HepG2 (cell line): ENCODE data around the gene SPRN. TPM values are rescaled to one million over a fixed set of nuclear protein-coding genes. Genes with fewer than 3 reads are reported as not detected.

ENCODE experiments used
- HNF4A ChIP-seq: sonication (generic); formaldehyde crosslinking; IDR thresholded peaks from 2 replicates; pipeline ENCODE4 v1.4.0; 2020; ENCODE audit warnings: missing genetic modification reagents
- HOXA9 ChIP-seq: sonication (generic); formaldehyde crosslinking; IDR thresholded peaks from 2 replicates; pipeline ENCODE4 v1.8.1; 2022; ENCODE audit warnings: missing genetic modification reagents, mild to moderate bottlenecking, moderate library complexity, borderline replicate concordance
- JUNB ChIP-seq: sonication (generic); formaldehyde crosslinking; IDR thresholded peaks from 2 replicates; pipeline ENCODE4 v1.8.0; 2022; ENCODE audit warnings: missing genetic modification reagents, mild to moderate bottlenecking, borderline replicate concordance
- KMT2A ChIP-seq: sonication (generic); formaldehyde crosslinking; IDR thresholded peaks from 2 replicates; pipeline ENCODE4 v1.4.0; 2020; ENCODE audit warnings: missing genetic modification reagents
- MTF2 ChIP-seq: sonication (generic); formaldehyde crosslinking; IDR thresholded peaks from 2 replicates; pipeline ENCODE4 v1.5.0; 2020; ENCODE audit warnings: missing genetic modification reagents, borderline replicate concordance
- NR2C2 ChIP-seq: sonication (generic); formaldehyde crosslinking; IDR thresholded peaks from 2 replicates; pipeline ENCODE4 v1.4.0; 2020; ENCODE audit warnings: missing genetic modification reagents, mild to moderate bottlenecking, moderate library complexity, borderline replicate concordance
- NR2F6 ChIP-seq, 2 experiments: IDR thresholded peaks; 2 replicates each; pipeline ENCODE4 v1.6.1; 2016; ENCODE audit warnings: antibody characterized with exemption in 1 of 2, mild to moderate bottlenecking in 1 of 2
- PITX1 ChIP-seq: sonication (generic); formaldehyde crosslinking; IDR thresholded peaks from 2 replicates; pipeline ENCODE4 v1.5.1; 2020; ENCODE audit warnings: mild to moderate bottlenecking, missing genetic modification reagents
- RAD51 ChIP-seq: fragments of 450-650 bp; IDR thresholded peaks from 2 replicates; pipeline ENCODE4 v1.6.1; 2016; ENCODE audit warnings: borderline replicate concordance
- RARA ChIP-seq: IDR thresholded peaks from 2 replicates; pipeline ENCODE4 v1.6.1; 2016; ENCODE audit warnings: missing genetic modification reagents, missing compliant biosample characterization
- SMAD9 ChIP-seq: sonication (generic); formaldehyde crosslinking; IDR thresholded peaks from 2 replicates; pipeline ENCODE4 v1.5.1; 2020; ENCODE audit warnings: mild to moderate bottlenecking, missing genetic modification reagents
- SRY ChIP-seq: sonication (generic); formaldehyde crosslinking; IDR thresholded peaks from 2 replicates; pipeline ENCODE4 v1.8.0; 2022; ENCODE audit warnings: mild to moderate bottlenecking, missing genetic modification reagents
- ZC3H4 ChIP-seq: sonication (generic); formaldehyde crosslinking; IDR thresholded peaks from 2 replicates; pipeline ENCODE4 v1.4.0; 2020; ENCODE audit warnings: missing genetic modification reagents, borderline replicate concordance
- ZNF331 ChIP-seq: sonication (generic); formaldehyde crosslinking; IDR thresholded peaks from 2 replicates; pipeline ENCODE4 v1.4.0; 2020; ENCODE audit warnings: missing genetic modification reagents
- ZNF367 ChIP-seq: sonication (generic); formaldehyde crosslinking; IDR thresholded peaks from 2 replicates; pipeline ENCODE4 v1.4.0; 2020; ENCODE audit warnings: missing genetic modification reagents, borderline replicate concordance
- ZNF782 ChIP-seq: sonication (generic); formaldehyde crosslinking; IDR thresholded peaks from 2 replicates; pipeline ENCODE4 v1.4.0; 2020; ENCODE audit warnings: missing genetic modification reagents, mild to moderate bottlenecking, borderline replicate concordance
- ZNF83 ChIP-seq: sonication (generic); formaldehyde crosslinking; IDR thresholded peaks from 2 replicates; pipeline ENCODE4 v1.4.0; 2020; ENCODE audit warnings: missing genetic modification reagents, mild to moderate bottlenecking, borderline replicate concordance
- polyA plus RNA-seq, 8 experiments: library from polyadenylated mRNA; depleted of rRNA in 3 of 8; stranded (reverse) in 7 of 8; unstranded in 1 of 8; fragments of >200 nt; fragmentation: Illumina TruSeq in 4 of 8; extraction: Trizol in 4 of 8; gene quantifications; 2 replicates each; pipeline versions ENCODE4 v1.2.1 to v1.2.3, GENCODE V29; 2011 to 2016; ENCODE audit warnings: low read depth in 4 of 8, missing spikeins in 1 of 8, mixed read lengths in 1 of 8; ENCODE audit not compliant: insufficient read depth in 1 of 8
- total RNA-seq, 5 experiments: library from RNA; depleted of rRNA; stranded (reverse); fragments of >200 nt; fragmentation: Illumina TruSeq; extraction: Trizol; gene quantifications; 2 replicates each; pipeline ENCODE4 v1.2.3, GENCODE V29; 2016; ENCODE audit warnings: low read depth in 1 of 5
- TF ChIP-seq, protein P1 (sequence below), 2 experiments: sonication (generic) in 1 of 2; formaldehyde crosslinking in 1 of 2; IDR thresholded peaks; 2 replicates each; pipeline versions ENCODE4 v1.4.0 to v1.6.1; 2016 to 2020; ENCODE audit warnings: borderline replicate concordance in 1 of 2, low read depth in 1 of 2, mild to moderate bottlenecking in 1 of 2, missing genetic modification reagents in 1 of 2
- TF ChIP-seq, protein P2 (sequence below): sonication (generic); formaldehyde crosslinking; IDR thresholded peaks from 2 replicates; pipeline ENCODE4 v1.4.0; 2020; ENCODE audit warnings: missing genetic modification reagents
- TF ChIP-seq, protein P3 (sequence below): sonication (generic); formaldehyde crosslinking; IDR thresholded peaks from 2 replicates; pipeline ENCODE4; 2020; ENCODE audit warnings: missing genetic modification reagents, mild to moderate bottlenecking, borderline replicate concordance

Gene SPRN
- total and polyA plus RNA-seq, 2 of the 13 experiments (the other 11 are each of a cell fraction or from before 2014, with no cell fraction given) = not detected

DNA sequence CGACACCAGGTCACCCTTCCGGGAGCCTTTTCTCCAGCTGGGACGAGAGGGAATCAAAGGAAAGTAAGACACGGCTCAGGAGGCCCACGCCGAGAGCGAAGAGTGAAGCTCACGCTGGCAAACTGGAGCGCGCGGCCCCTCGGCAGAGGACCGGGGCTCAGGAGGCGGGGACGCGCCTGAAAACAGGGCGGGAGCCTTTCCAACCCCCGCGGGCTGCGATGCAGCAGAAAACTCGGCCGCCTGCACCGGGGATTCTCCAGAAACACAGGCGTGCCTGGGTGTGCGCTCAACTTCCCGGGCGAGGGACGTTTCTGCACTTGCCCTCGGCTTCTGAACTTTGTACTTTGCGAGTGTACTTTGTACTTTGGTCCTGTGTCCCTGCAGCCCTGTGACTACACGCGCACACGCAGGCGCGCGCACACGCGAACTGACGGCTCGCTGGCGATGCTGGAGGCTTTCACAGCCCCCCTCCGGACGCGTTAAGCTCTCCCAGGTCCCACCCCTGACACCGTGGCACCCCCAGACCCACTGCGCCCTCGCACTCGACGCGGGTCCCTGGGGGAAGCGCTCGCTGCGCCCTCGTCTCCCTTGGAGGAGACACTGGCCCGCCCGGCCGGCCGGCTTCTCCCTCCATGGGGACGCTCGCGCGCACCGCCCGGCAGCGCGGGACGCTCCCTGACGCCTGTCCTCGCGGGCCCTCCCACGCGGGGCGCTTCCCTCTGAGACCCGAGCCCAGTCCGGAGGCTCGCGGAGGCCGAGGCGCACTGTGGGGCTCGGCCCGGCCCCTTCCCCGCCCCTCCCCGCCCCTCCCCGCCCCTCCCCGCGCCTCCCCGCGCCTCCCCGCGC, 46.0 kb downstream of the SPRN start (continued):
- TF ChIP-seq, protein P1, sequence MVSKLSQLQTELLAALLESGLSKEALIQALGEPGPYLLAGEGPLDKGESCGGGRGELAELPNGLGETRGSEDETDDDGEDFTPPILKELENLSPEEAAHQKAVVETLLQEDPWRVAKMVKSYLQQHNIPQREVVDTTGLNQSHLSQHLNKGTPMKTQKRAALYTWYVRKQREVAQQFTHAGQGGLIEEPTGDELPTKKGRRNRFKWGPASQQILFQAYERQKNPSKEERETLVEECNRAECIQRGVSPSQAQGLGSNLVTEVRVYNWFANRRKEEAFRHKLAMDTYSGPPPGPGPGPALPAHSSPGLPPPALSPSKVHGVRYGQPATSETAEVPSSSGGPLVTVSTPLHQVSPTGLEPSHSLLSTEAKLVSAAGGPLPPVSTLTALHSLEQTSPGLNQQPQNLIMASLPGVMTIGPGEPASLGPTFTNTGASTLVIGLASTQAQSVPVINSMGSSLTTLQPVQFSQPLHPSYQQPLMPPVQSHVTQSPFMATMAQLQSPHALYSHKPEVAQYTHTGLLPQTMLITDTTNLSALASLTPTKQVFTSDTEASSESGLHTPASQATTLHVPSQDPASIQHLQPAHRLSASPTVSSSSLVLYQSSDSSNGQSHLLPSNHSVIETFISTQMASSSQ (IDR thresholded peaks at IDR 0.05; ENCODE audit: low read depth) = no peak
- TF ChIP-seq, protein P1 (CRISPR knock-in tag; IDR thresholded peaks at IDR 0.05; ENCODE audit: borderline replicate concordance) = 0 out of 2 replicates have a peak, but pooled peaks have one; percentile 24
- TF ChIP-seq HOXA9 (CRISPR knock-in tag) = no peak
- peak; percentile 71; the same call in 1 of the 2 replicates for TF ChIP-seq MTF2
- TF ChIP-seq ZNF83 (CRISPR knock-in tag) = no peak
- TF ChIP-seq RAD51 = no peak
- TF ChIP-seq PITX1 = peak; percentile 53; the same call in 1 of the 2 replicates
- TF ChIP-seq SMAD9 (CRISPR knock-in tag) = no peak
- peak; percentile 100 for TF ChIP-seq HNF4A (CRISPR knock-in tag)
- TF ChIP-seq SRY (CRISPR knock-in tag) = peak; percentile 83; the same call in 1 of the 2 replicates
- TF ChIP-seq RARA = peak; percentile 58
- TF ChIP-seq ZC3H4 (CRISPR knock-in tag) = no peak
- TF ChIP-seq NR2F6 (IDR thresholded peaks at IDR 0.05) = peak; percentile 56; the same call in 1 of the 2 replicates
- TF ChIP-seq NR2F6 (CRISPR knock-in tag; IDR thresholded peaks at IDR 0.05) = peak; percentile 57; the same call in 1 of the 2 replicates
- TF ChIP-seq JUNB (CRISPR knock-in tag) = no peak
- TF ChIP-seq, protein P2, sequence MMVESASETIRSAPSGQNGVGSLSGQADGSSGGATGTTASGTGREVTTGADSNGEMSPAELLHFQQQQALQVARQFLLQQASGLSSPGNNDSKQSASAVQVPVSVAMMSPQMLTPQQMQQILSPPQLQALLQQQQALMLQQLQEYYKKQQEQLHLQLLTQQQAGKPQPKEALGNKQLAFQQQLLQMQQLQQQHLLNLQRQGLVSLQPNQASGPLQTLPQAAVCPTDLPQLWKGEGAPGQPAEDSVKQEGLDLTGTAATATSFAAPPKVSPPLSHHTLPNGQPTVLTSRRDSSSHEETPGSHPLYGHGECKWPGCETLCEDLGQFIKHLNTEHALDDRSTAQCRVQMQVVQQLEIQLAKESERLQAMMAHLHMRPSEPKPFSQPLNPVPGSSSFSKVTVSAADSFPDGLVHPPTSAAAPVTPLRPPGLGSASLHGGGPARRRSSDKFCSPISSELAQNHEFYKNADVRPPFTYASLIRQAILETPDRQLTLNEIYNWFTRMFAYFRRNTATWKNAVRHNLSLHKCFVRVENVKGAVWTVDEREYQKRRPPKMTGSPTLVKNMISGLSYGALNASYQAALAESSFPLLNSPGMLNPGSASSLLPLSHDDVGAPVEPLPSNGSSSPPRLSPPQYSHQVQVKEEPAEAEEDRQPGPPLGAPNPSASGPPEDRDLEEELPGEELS = no peak
- peak; percentile 80 for TF ChIP-seq NR2C2
- TF ChIP-seq KMT2A (CRISPR knock-in tag) = no peak
- TF ChIP-seq ZNF367 (CRISPR knock-in tag) = no peak
- TF ChIP-seq ZNF331 (CRISPR knock-in tag) = no peak
- TF ChIP-seq, protein P3, sequence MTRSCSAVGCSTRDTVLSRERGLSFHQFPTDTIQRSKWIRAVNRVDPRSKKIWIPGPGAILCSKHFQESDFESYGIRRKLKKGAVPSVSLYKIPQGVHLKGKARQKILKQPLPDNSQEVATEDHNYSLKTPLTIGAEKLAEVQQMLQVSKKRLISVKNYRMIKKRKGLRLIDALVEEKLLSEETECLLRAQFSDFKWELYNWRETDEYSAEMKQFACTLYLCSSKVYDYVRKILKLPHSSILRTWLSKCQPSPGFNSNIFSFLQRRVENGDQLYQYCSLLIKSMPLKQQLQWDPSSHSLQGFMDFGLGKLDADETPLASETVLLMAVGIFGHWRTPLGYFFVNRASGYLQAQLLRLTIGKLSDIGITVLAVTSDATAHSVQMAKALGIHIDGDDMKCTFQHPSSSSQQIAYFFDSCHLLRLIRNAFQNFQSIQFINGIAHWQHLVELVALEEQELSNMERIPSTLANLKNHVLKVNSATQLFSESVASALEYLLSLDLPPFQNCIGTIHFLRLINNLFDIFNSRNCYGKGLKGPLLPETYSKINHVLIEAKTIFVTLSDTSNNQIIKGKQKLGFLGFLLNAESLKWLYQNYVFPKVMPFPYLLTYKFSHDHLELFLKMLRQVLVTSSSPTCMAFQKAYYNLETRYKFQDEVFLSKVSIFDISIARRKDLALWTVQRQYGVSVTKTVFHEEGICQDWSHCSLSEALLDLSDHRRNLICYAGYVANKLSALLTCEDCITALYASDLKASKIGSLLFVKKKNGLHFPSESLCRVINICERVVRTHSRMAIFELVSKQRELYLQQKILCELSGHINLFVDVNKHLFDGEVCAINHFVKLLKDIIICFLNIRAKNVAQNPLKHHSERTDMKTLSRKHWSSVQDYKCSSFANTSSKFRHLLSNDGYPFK (CRISPR knock-in tag) = peak; percentile 37; the same call in 1 of the 2 replicates
- TF ChIP-seq ZNF782 = no peak
